H1 (cell line): ENCODE measurements around the gene IFI27L1. TPM values are rescaled to one million over a fixed set of nuclear protein-coding genes. Genes with fewer than 3 reads are reported as not detected.

Experiments used
- CTCF ChIA-PET: fragments of 300-600 bp; sonication (Branson Sonifier 250); formaldehyde crosslinking; loops from one replicate; lab custom pipeline; 2021; ENCODE audit not compliant: partially characterized antibody; lab: Charles Lee
- POLR2A ChIA-PET: fragments of 300-600 bp; sonication (Branson Sonifier 250); formaldehyde crosslinking; loops from one replicate; lab custom pipeline; 2021; ENCODE audit warnings: inconsistent platforms; ENCODE audit not compliant: partially characterized antibody; lab: Charles Lee
- DNase-seq, 2 experiments: peaks; one replicate each; pipeline versions ENCODE4 v3.0.0 to v3.0.0-alpha.2; 2010 to 2022; ENCODE audit warnings: low spot score in 2 of 2, low read depth in 1 of 2, mixed read lengths in 1 of 2
- FAIRE-seq: peaks from 2 replicates; lab custom pipeline; 2011; peaks lifted over from hg19 to GRCh38; lab: Jason Lieb, UNC
- H2AFZ ChIP-seq: 2 replicates; pipeline ENCODE4 v1.8.1; 2012; ENCODE audit warnings: low read length, inconsistent platforms
- H2AK5ac ChIP-seq: 2 replicates; pipeline ENCODE4 v1.6.1; 2013; ENCODE audit warnings: low read depth, low read length
- H2BK120ac ChIP-seq: replicated peaks from 2 replicates; pipeline ENCODE3; 2013; ENCODE audit warnings: low read depth, low read length, inconsistent platforms
- H2BK12ac ChIP-seq: 2 replicates; pipeline ENCODE4 v1.6.1; 2013; ENCODE audit warnings: low read depth, low read length
- H2BK15ac ChIP-seq: 2 replicates; pipeline ENCODE4 v1.6.1; 2013; ENCODE audit warnings: low read length
- H2BK20ac ChIP-seq: 2 replicates; pipeline ENCODE4 v1.6.1; 2013; ENCODE audit warnings: low read length
- H2BK5ac ChIP-seq: 2 replicates; pipeline ENCODE4 v1.6.1; 2013; ENCODE audit warnings: low read depth, low read length
- H3K14ac ChIP-seq: 2 replicates; pipeline ENCODE4 v1.6.1; 2013; ENCODE audit warnings: inconsistent platforms; ENCODE audit not compliant: insufficient read length
- H3K18ac ChIP-seq: 2 replicates; pipeline ENCODE4 v1.6.1; 2013; ENCODE audit warnings: low read length; ENCODE audit errors: extremely low read depth
- H3K23ac ChIP-seq: 2 replicates; pipeline ENCODE4 v1.6.1; 2013; ENCODE audit warnings: inconsistent platforms; ENCODE audit not compliant: insufficient read length
- H3K23me2 ChIP-seq: 2 replicates; pipeline ENCODE4 v1.6.1; 2013; ENCODE audit warnings: low read depth, low read length
- H3K27ac ChIP-seq: 2 replicates; pipeline ENCODE4 v1.6.1; 2011; ENCODE audit warnings: low read depth, low read length, inconsistent platforms
- H3K27me3 ChIP-seq, 4 experiments: replicated peaks in 1 of 4; 1 replicate in 1 of 4; 2 replicates in 3 of 4; pipeline versions ENCODE4 v1.6.1 to v1.8.1; 2011 to 2013; ENCODE audit warnings: low read length in 3 of 4, mild to moderate bottlenecking in 3 of 4, inconsistent platforms in 2 of 4, mixed read lengths in 2 of 4, moderate library complexity in 1 of 4; ENCODE audit not compliant: control insufficient read depth in 3 of 4, insufficient read depth in 3 of 4; ENCODE audit errors: extremely low read depth in 1 of 4
- H3K36me3 ChIP-seq, 4 experiments: 2 replicates each; pipeline versions ENCODE4 v1.6.1 to v1.8.1; 2011 to 2013; ENCODE audit warnings: mild to moderate bottlenecking in 4 of 4, low read length in 3 of 4, moderate library complexity in 2 of 4, control low read depth in 1 of 4, inconsistent platforms in 1 of 4; ENCODE audit not compliant: insufficient read depth in 4 of 4, control insufficient read depth in 2 of 4
- H3K4ac ChIP-seq: replicated peaks from 2 replicates; pipeline ENCODE3; 2013; ENCODE audit warnings: low read length, low read depth, mixed read lengths, inconsistent platforms; ENCODE audit not compliant: insufficient read length
- H3K4me1 ChIP-seq, 4 experiments: replicated peaks in 1 of 4; 1 replicate in 1 of 4; 2 replicates in 3 of 4; pipeline versions ENCODE4 v1.6.1 to v1.8.1; 2011 to 2013; ENCODE audit warnings: low read length in 3 of 4, inconsistent platforms in 2 of 4, mixed read lengths in 1 of 4; ENCODE audit not compliant: insufficient read depth in 4 of 4, control insufficient read depth in 3 of 4
- H3K4me2 ChIP-seq, 2 experiments: 2 replicates each; pipeline versions ENCODE4 v1.6.1 to v1.8.1; 2011 to 2013; ENCODE audit warnings: low read depth in 2 of 2, low read length in 2 of 2, control low read depth in 1 of 2, inconsistent platforms in 1 of 2, mild to moderate bottlenecking in 1 of 2; ENCODE audit not compliant: insufficient read depth in 1 of 2
- H3K4me3 ChIP-seq, 4 experiments: fragments of 200-600, 300-600 bp in 1 of 4; sonication (generic), shearing (Covaris generic), sonication (Bioruptor Twin) in 1 of 4; 2 replicates each; pipeline versions ENCODE4 v1.5.1 to v1.8.1; 2011 to 2016; ENCODE audit warnings: low read length in 4 of 4, low read depth in 3 of 4, control low read depth in 2 of 4, inconsistent platforms in 2 of 4, mild to moderate bottlenecking in 2 of 4, mixed read lengths in 1 of 4, moderate library complexity in 1 of 4; ENCODE audit not compliant: insufficient read depth in 2 of 4; ENCODE audit errors: extremely low read depth in 1 of 4
- H3K56ac ChIP-seq: replicated peaks from 2 replicates; pipeline ENCODE3; 2013; ENCODE audit warnings: low read depth, mild to moderate bottlenecking, mixed read lengths, low read length, inconsistent platforms; ENCODE audit not compliant: insufficient read length
- H3K79me1 ChIP-seq: 2 replicates; pipeline ENCODE4 v1.6.1; 2013; ENCODE audit warnings: low read depth, low read length, control low read depth
- H3K79me2 ChIP-seq, 2 experiments: 2 replicates each; pipeline versions ENCODE4 v1.6.1 to v1.8.1; 2012 to 2013; ENCODE audit warnings: low read length in 2 of 2, mild to moderate bottlenecking in 2 of 2, inconsistent platforms in 1 of 2; ENCODE audit not compliant: insufficient read depth in 2 of 2, control insufficient read depth in 1 of 2
- H3K9ac ChIP-seq, 4 experiments: replicated peaks in 1 of 4; 1 replicate in 1 of 4; 2 replicates in 3 of 4; pipeline versions ENCODE4 v1.6.1 to v1.8.1; 2011 to 2013; ENCODE audit warnings: low read depth in 3 of 4, low read length in 3 of 4, control low read depth in 2 of 4, mild to moderate bottlenecking in 2 of 4, moderate library complexity in 2 of 4, inconsistent platforms in 1 of 4; ENCODE audit errors: extremely low read depth in 1 of 4
- H3K9me3 ChIP-seq, 2 experiments: 2 replicates each; pipeline versions ENCODE4 v1.6.1 to v1.8.1; 2012 to 2013; ENCODE audit warnings: mild to moderate bottlenecking in 2 of 2, moderate library complexity in 2 of 2, control low read depth in 1 of 2, inconsistent platforms in 1 of 2, low read depth in 1 of 2, low read length in 1 of 2, mixed read lengths in 1 of 2; ENCODE audit not compliant: insufficient read depth in 2 of 2
- H4K20me1 ChIP-seq, 2 experiments: replicated peaks in 1 of 2; 2 replicates each; pipeline versions ENCODE3 to v1.8.1; 2011 to 2013; ENCODE audit warnings: inconsistent platforms in 2 of 2, low read length in 2 of 2, mild to moderate bottlenecking in 1 of 2; ENCODE audit not compliant: insufficient read depth in 2 of 2, control insufficient read depth in 1 of 2
- H4K5ac ChIP-seq: 2 replicates; pipeline ENCODE4 v1.6.1; 2013; ENCODE audit warnings: low read length, low read depth, mixed read lengths, inconsistent platforms; ENCODE audit not compliant: insufficient read length
- H4K8ac ChIP-seq: 2 replicates; pipeline ENCODE4 v1.8.0; 2013; ENCODE audit warnings: mild to moderate bottlenecking, moderate library complexity, low read length, inconsistent platforms; ENCODE audit not compliant: insufficient read depth; ENCODE audit errors: extremely low read depth
- H4K91ac ChIP-seq: replicated peaks from 2 replicates; pipeline ENCODE3; 2013; ENCODE audit warnings: low read length, mixed read lengths, inconsistent platforms; ENCODE audit not compliant: insufficient read length
- ATF2 ChIP-seq: IDR thresholded peaks from 2 replicates; pipeline ENCODE4 v1.6.1; 2012; ENCODE audit warnings: low read length, inconsistent platforms
- BACH1 ChIP-seq: IDR thresholded peaks from 2 replicates; pipeline ENCODE4 v1.6.1; 2012; ENCODE audit warnings: low read length, improper control_type of control experiment
- BCL11A ChIP-seq, 2 experiments: IDR thresholded peaks; one replicate each; pipeline ENCODE4 v1.6.1; 2011; ENCODE audit warnings: low read depth in 2 of 2, low read length in 2 of 2, mild to moderate bottlenecking in 2 of 2
- BRCA1 ChIP-seq: IDR thresholded peaks from 2 replicates; pipeline ENCODE4 v1.6.1; 2012; ENCODE audit warnings: low read depth, low read length, improper control_type of control experiment
- CEBPB ChIP-seq: IDR thresholded peaks from 2 replicates; pipeline ENCODE4 v1.6.1; 2012; ENCODE audit warnings: low read depth, low read length
- FOSL1 ChIP-seq: IDR thresholded peaks from 2 replicates; pipeline ENCODE4 v1.6.1; 2011; ENCODE audit warnings: mild to moderate bottlenecking, low read depth, low read length, moderate library complexity; ENCODE audit not compliant: insufficient read depth
- KDM1A ChIP-seq: fragments of 200-600, 300-600 bp; sonication (generic); IDR thresholded peaks from 2 replicates; pipeline ENCODE4 v1.7.1; 2016; ENCODE audit warnings: mild to moderate bottlenecking, low read length, borderline replicate concordance
- RFX5 ChIP-seq: IDR thresholded peaks from 2 replicates; pipeline ENCODE4 v1.6.1; 2011; ENCODE audit warnings: low read depth, low read length, improper control_type of control experiment, borderline replicate concordance
- SAP30 ChIP-seq: fragments of 300-600 bp; sonication (generic); IDR thresholded peaks from 2 replicates; pipeline ENCODE4 v1.7.1; 2012; ENCODE audit warnings: low read length, moderate library complexity, mild to moderate bottlenecking, inconsistent platforms; ENCODE audit not compliant: insufficient read depth, insufficient replicate concordance
- SP4 ChIP-seq: IDR thresholded peaks from 2 replicates; pipeline ENCODE4 v1.6.1; 2012; ENCODE audit warnings: low read length, inconsistent platforms
- USF2 ChIP-seq: IDR thresholded peaks from 2 replicates; pipeline ENCODE4 v1.6.1; 2011; ENCODE audit warnings: low read length, improper control_type of control experiment
- WGBS, 2 experiments: shearing (Covaris generic) in 1 of 2; methylation state at CpG; one replicate each; pipeline versions ENCODE4 v1.1.6 to v1.1.7; 2013 to 2015; ENCODE audit warnings: low lambda C conversion rate in 2 of 2, mixed read lengths in 2 of 2, inconsistent platforms in 1 of 2, low coverage in 1 of 2, missing lambda C conversion rate in 1 of 2; ENCODE audit not compliant: insufficient replicate concordance in 2 of 2, insufficient coverage in 1 of 2, insufficient read length in 1 of 2; ENCODE audit errors: extremely low coverage in 1 of 2, missing lambda C conversion rate in 1 of 2; 5-methylcytosine and 5-hydroxymethylcytosine counted together
- polyA plus RNA-seq, 7 experiments: library from polyadenylated mRNA; depleted of rRNA in 3 of 7; stranded (reverse) in 5 of 7; unstranded in 2 of 7; fragments of >200 nt in 5 of 7; fragments of 200-250 nt in 2 of 7; gene quantifications; 1 replicate in 5 of 7; 2 replicates in 1 of 7; 4 replicates in 1 of 7; pipeline versions ENCODE4 v1.2.1 to v1.2.3, GENCODE V29; 2011 to 2013; ENCODE audit warnings: missing spikeins in 2 of 7, mixed read lengths in 2 of 7
- total RNA-seq: library from RNA; stranded (reverse); fragmentation: NEBNext Ultra II Directional; extraction: Animal tissue kit (Norgen Biotek cat#: 25700); gene quantifications from 2 replicates; pipeline ENCODE4 v1.2.1, GENCODE V29; 2021

The IFI27L1 gene
- total and polyA plus RNA-seq, 2 of the 8 experiments (the other 6 are each of a cell fraction or from before 2014, with no cell fraction given): 21.2 to 30.5 TPM

- CTCF ChIA-PET: interaction anchor here (0.8 to 17.4 kb wide), 6 partner anchors 8 to 82 kb away, joined by 3 to 148 read pairs (median 4); no protein-coding TSS in a partner anchor
- peaks cover 6 to 8% of the 10 kb centered on the region in 2 experiments for H4K20me1 ChIP-seq
- TF ChIP-seq BACH1 (no peak), SP4 (no peak), CEBPB (no peak), FOSL1 (no peak), BCL11A (IDR thresholded peaks at IDR 0.05; ENCODE audit: low read depth in 2 of 2, low read length in 2 of 2) (no peak), RFX5 (no peak), SAP30 (no peak), ATF2 (no peak), KDM1A (no peak), USF2 (no peak), BRCA1 (no peak)
Measured at GRCh38 chr14:94058674-94059138, 22.4 kb upstream of the IFI27L1 start.

More at GRCh38 chr14:94058674-94059138, 22.4 kb upstream of the IFI27L1 start:
- H2BK120ac ChIP-seq: no peak overlapping the region
- H2BK15ac ChIP-seq: no peak overlapping the region
- no peaks in the 10 kb centered on the region; the same call in 1 of the 2 replicates for H3K23me2 ChIP-seq
- peaks cover 0 to 2% (median 0%) of the 10 kb centered on the region in 4 experiments; a peak in 1 of 7 replicates for H3K4me1 ChIP-seq
- H3K9ac ChIP-seq: no peak overlapping the region
- no peaks in the 10 kb centered on the region for H3K27me3 ChIP-seq
- H2BK5ac ChIP-seq: no peak overlapping the region
- no peak overlapping the region for H4K8ac ChIP-seq
- no peak overlapping the region for H4K5ac ChIP-seq
- no peak overlapping the region for H4K91ac ChIP-seq
- H3K36me3 ChIP-seq: peaks cover 26 to 79% (median 61%) of the 10 kb centered on the region in 4 experiments
- no peak overlapping the region for H3K4me3 ChIP-seq
- no peaks in the 10 kb centered on the region for H3K9me3 ChIP-seq
- H3K79me1 ChIP-seq: peaks cover 4% of the 10 kb centered on the region
- H3K79me2 ChIP-seq: peaks cover 0 to 14% of the 10 kb centered on the region in 2 experiments; a peak in 2 of 4 replicates
- no peak overlapping the region for H3K56ac ChIP-seq
- no peak overlapping the region for H3K14ac ChIP-seq
- DNase-seq (no peak), FAIRE-seq (no peak)
- WGBS, 2 experiments: 92% methylated on average over 5 of the region's 5 CpGs; no CpG with 5 or more reads in 1 of the 2 experiments
- H2BK12ac ChIP-seq: no peak overlapping the region
- POLR2A ChIA-PET: interaction anchor here (1.1 to 1.4 kb wide), 2 partner anchors 12 to 21 kb away, joined by 3 to 4 read pairs; no protein-coding TSS in a partner anchor
- H3K23ac ChIP-seq: no peak overlapping the region
- H2BK20ac ChIP-seq: no peak overlapping the region
- H2AFZ ChIP-seq: no peak overlapping the region
- no peak overlapping the region for H2AK5ac ChIP-seq
- no peak overlapping the region for H3K4me2 ChIP-seq
- H3K4ac ChIP-seq: no peak overlapping the region
- H3K18ac ChIP-seq: no peak overlapping the region
- no peak overlapping the region for H3K27ac ChIP-seq
